HUES64 (cell line): ENCODE results near the gene FAM53A.

Source experiments
- H3K27ac ChIP-seq: 2 replicates; pipeline ENCODE4 v1.7.0; 2013; ENCODE audit warnings: low read depth, low read length, inconsistent platforms
- H3K27me3 ChIP-seq: 2 replicates; pipeline ENCODE4 v1.6.1; 2013; ENCODE audit warnings: mild to moderate bottlenecking, low read length; ENCODE audit not compliant: insufficient read depth
- H3K36me3 ChIP-seq: 2 replicates; pipeline ENCODE4 v1.6.1; 2013; ENCODE audit warnings: mild to moderate bottlenecking, low read length; ENCODE audit not compliant: insufficient read depth
- H3K4me1 ChIP-seq: 2 replicates; pipeline ENCODE4 v1.6.1; 2013; ENCODE audit warnings: mild to moderate bottlenecking, low read length, moderate library complexity; ENCODE audit not compliant: insufficient read depth
- H3K4me3 ChIP-seq: 2 replicates; pipeline ENCODE4 v1.5.1; 2013; ENCODE audit warnings: mild to moderate bottlenecking, low read length, moderate library complexity
- H3K9ac ChIP-seq: 2 replicates; pipeline ENCODE4 v1.6.1; 2013; ENCODE audit warnings: mild to moderate bottlenecking, low read depth, low read length
- H3K9me3 ChIP-seq: 2 replicates; pipeline ENCODE4 v1.6.1; 2013; ENCODE audit warnings: low read depth, low read length; ENCODE audit not compliant: insufficient read depth
- WGBS: fragments of 150-250, 120-280 bp; methylation state at CpG from one replicate; pipeline ENCODE4 v1.1.7; 2013; ENCODE audit warnings: missing lambda C conversion rate; 5-methylcytosine and 5-hydroxymethylcytosine counted together

Gene FAM53A

DNA sequence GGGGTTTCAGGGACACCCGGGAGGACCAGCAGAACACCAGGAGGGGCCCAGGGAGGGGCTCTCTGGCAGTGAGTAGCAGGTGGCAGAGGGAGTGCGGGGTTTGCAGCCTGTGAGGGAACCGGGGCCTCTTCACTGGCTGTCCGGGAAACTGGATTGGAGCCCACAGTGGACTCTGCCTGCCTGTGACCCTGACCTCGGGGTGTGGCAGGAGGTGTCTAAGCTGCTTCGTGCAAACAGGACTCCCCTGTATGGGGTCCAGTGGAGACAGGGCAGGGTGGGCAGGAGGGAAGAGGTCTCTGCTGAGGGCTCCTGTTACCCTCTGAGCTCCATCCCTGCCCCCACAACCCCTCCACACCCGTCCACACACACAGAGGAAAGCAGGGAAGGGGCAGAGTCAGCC, 50.1 kb downstream of the FAM53A start:
- H3K9ac ChIP-seq, result no peak overlapping the region
- H3K36me3 ChIP-seq, result no peaks in the 10 kb centered on the region
- H3K9me3 ChIP-seq, result no peaks in the 10 kb centered on the region
- 76% methylated on average over 7 of the region's 7 CpGs for WGBS
- H3K4me3 ChIP-seq, result no peak overlapping the region
- H3K27me3 ChIP-seq, result no peaks in the 10 kb centered on the region
- no peak overlapping the region for H3K27ac ChIP-seq
- H3K4me1 ChIP-seq, result no peaks in the 10 kb centered on the region

- no peak overlapping the region for H3K9ac ChIP-seq
- no peak overlapping the region for H3K4me3 ChIP-seq
- WGBS, result 94% methylated on average over 32 of the region's 32 CpGs
- no peaks in the 10 kb centered on the region for H3K4me1 ChIP-seq
- H3K9me3 ChIP-seq, result no peaks in the 10 kb centered on the region
- H3K27me3 ChIP-seq, result no peaks in the 10 kb centered on the region
- no peaks in the 10 kb centered on the region for H3K36me3 ChIP-seq
- H3K27ac ChIP-seq, result no peak overlapping the region
Observed at GRCh38 chr4:1632109-1633104, 51.7 kb downstream of the FAM53A start.

DNA sequence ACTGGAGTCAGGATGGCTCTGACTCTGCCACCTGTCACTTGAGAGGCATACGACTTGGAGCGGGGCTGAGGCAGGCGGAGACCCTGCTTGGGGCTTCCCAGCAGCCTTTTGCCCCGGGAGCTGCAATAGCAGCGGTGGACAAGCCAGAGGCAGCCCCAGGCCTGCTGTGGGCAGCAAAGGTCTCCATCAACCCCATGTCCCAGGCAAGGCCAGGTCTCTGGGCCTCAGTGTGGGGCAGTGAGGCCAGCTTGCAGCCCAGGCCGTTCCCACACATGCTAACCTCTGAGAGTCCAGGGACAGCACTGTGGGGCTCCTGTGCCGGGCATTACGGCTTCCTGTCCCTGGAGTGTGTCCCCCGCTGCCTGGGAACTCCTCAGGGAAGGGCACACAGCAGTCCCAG, 53.0 kb downstream of the FAM53A start:
- Histone ChIP-seq H3K9ac (no peak overlapping the region), H3K27me3 (no peaks in the 10 kb centered on the region), H3K27ac (no peak overlapping the region), H3K4me1 (no peaks in the 10 kb centered on the region), H3K36me3 (no peaks in the 10 kb centered on the region), H3K4me3 (no peak overlapping the region), H3K9me3 (no peaks in the 10 kb centered on the region)
- 92% methylated on average over 9 of the region's 9 CpGs for WGBS

GRCh38 chr4:1630266-1630665, 53.8 kb downstream of the FAM53A start:
- H3K9ac ChIP-seq, result no peak overlapping the region
- 93% methylated on average over 19 of the region's 19 CpGs for whole genome bisulfite sequencing

GRCh38 chr4:1629699-1630083, 54.4 kb downstream of the FAM53A start:
- no peak overlapping the region for H3K27ac ChIP-seq
- H3K36me3 ChIP-seq, result no peaks in the 10 kb centered on the region
- no peak overlapping the region for H3K4me3 ChIP-seq
- 90% methylated on average over 10 of the region's 10 CpGs for WGBS
- no peaks in the 10 kb centered on the region for H3K4me1 ChIP-seq
- H3K27me3 ChIP-seq, result no peaks in the 10 kb centered on the region
- no peaks in the 10 kb centered on the region for H3K9me3 ChIP-seq
- H3K9ac ChIP-seq, result no peak overlapping the region

More at GRCh38 chr4:1630266-1630665, 53.8 kb downstream of the FAM53A start:
- H3K36me3 ChIP-seq, result no peaks in the 10 kb centered on the region
- no peak overlapping the region for H3K27ac ChIP-seq
- H3K9me3 ChIP-seq, result no peaks in the 10 kb centered on the region
- no peaks in the 10 kb centered on the region for H3K27me3 ChIP-seq
- H3K4me1 ChIP-seq, result no peaks in the 10 kb centered on the region
- H3K4me3 ChIP-seq, result no peak overlapping the region

- Histone ChIP-seq H3K4me1 (no peaks in the 10 kb centered on the region), H3K27ac (no peak overlapping the region), H3K9me3 (no peaks in the 10 kb centered on the region), H3K9ac (no peak overlapping the region), H3K4me3 (no peak overlapping the region), H3K36me3 (no peaks in the 10 kb centered on the region), H3K27me3 (no peaks in the 10 kb centered on the region)
- 48% methylated on average over 25 of the region's 25 CpGs for WGBS
Observed at GRCh38 chr4:1628892-1629698, 55.0 kb downstream of the FAM53A start.

GRCh38 chr4:1627417-1628313, 56.4 kb downstream of the FAM53A start:
- no peak overlapping the region for H3K4me3 ChIP-seq
- WGBS, result 94% methylated on average over 9 of the region's 16 CpGs

GRCh38 chr4:1626941-1627340, 57.2 kb downstream of the FAM53A start:
- no peak overlapping the region for H3K9ac ChIP-seq
- no peaks in the 10 kb centered on the region for H3K4me1 ChIP-seq
- H3K9me3 ChIP-seq, result no peaks in the 10 kb centered on the region
- no peak overlapping the region for H3K4me3 ChIP-seq
- no peak overlapping the region for H3K27ac ChIP-seq
- 90% methylated on average over 9 of the region's 9 CpGs for WGBS
- H3K27me3 ChIP-seq, result no peaks in the 10 kb centered on the region
- no peaks in the 10 kb centered on the region for H3K36me3 ChIP-seq

More at GRCh38 chr4:1627417-1628313, 56.4 kb downstream of the FAM53A start:
- H3K4me1 ChIP-seq, result no peaks in the 10 kb centered on the region
- no peaks in the 10 kb centered on the region for H3K36me3 ChIP-seq
- no peak overlapping the region for H3K9ac ChIP-seq
- no peaks in the 10 kb centered on the region for H3K9me3 ChIP-seq
- no peak overlapping the region for H3K27ac ChIP-seq
- no peaks in the 10 kb centered on the region for H3K27me3 ChIP-seq

GRCh38 chr4:1626151-1626550, 58.0 kb downstream of the FAM53A start:
- H3K27ac ChIP-seq, result no peak overlapping the region

GRCh38 chr4:1625600-1626138, 58.4 kb downstream of the FAM53A start:
- H3K9me3 ChIP-seq, result no peaks in the 10 kb centered on the region
- no peaks in the 10 kb centered on the region for H3K4me1 ChIP-seq
- H3K27me3 ChIP-seq, result no peaks in the 10 kb centered on the region
- H3K4me3 ChIP-seq, result no peak overlapping the region
- 93% methylated on average over 23 of the region's 23 CpGs for WGBS
- no peak overlapping the region for H3K9ac ChIP-seq
- H3K36me3 ChIP-seq, result no peaks in the 10 kb centered on the region
- H3K27ac ChIP-seq, result no peak overlapping the region

More at GRCh38 chr4:1626151-1626550, 58.0 kb downstream of the FAM53A start:
- Histone ChIP-seq H3K4me3 (no peak overlapping the region), H3K27me3 (no peaks in the 10 kb centered on the region), H3K9ac (no peak overlapping the region), H3K36me3 (no peaks in the 10 kb centered on the region), H3K9me3 (no peaks in the 10 kb centered on the region), H3K4me1 (no peaks in the 10 kb centered on the region)
- WGBS, result 94% methylated on average over 16 of the region's 16 CpGs
